Muscle of leg (tissue), 9 donors: ENCODE data around the gene PSMC3. TPM values are rescaled to one million over a fixed set of nuclear protein-coding genes. Genes with fewer than 3 reads are reported as not detected.

Experiments used
- polyA plus RNA-seq, 8 donors: library from polyadenylated mRNA; unstranded; fragments of 120-200 nt; gene quantifications; one replicate each; pipeline versions ENCODE4 v1.2.1 to v1.2.3, GENCODE V29; 2013; ENCODE audit warnings: inconsistent platforms in 1 of 8, low replicate concordance in 1 of 8; ENCODE audit not compliant: insufficient read length in 8 of 8, insufficient read depth in 1 of 8
- total RNA-seq: library from RNA; stranded (reverse); fragments of 120-200 nt; gene quantifications from one replicate; pipeline ENCODE4 v1.2.4, GENCODE V29; 2013

PSMC3 gene
- total and polyA plus RNA-seq, 9 donors = 99.1 to 159 (median 136) TPM

Other genes starting within 250 kb of the PSMC3 start
- 90.2 TPM for gene ARFGAP2, start 249.6 kb downstream of the PSMC3 start, total RNA-seq
- gene ARFGAP2, start 249.6 kb downstream of the PSMC3 start, polyA plus RNA-seq = 10 to 100 TPM; 59.8 to 91.0 (median 72.3) TPM
- gene PACSIN3, start 240.0 kb downstream of the PSMC3 start, total RNA-seq = 215 TPM
- gene PACSIN3, start 240.0 kb downstream of the PSMC3 start, polyA plus RNA-seq = 100 to 1,000 TPM; 123 to 239 (median 203) TPM
- 11.9 TPM for gene DDB2, start 211.5 kb downstream of the PSMC3 start, total RNA-seq
- 10 to 100 TPM in 7 of 8 donors, 1 to 10 TPM in 1; 9.7 to 15.1 (median 12.1) TPM for gene DDB2, start 211.5 kb downstream of the PSMC3 start, polyA plus RNA-seq
- 15.6 TPM for gene ACP2, start 177.6 kb downstream of the PSMC3 start, total RNA-seq
- gene ACP2, start 177.6 kb downstream of the PSMC3 start, polyA plus RNA-seq = 10 to 100 TPM; 19.3 to 31.8 (median 28.4) TPM
- 18.8 TPM for gene NR1H3, start 168.4 kb downstream of the PSMC3 start, total RNA-seq
- 10 to 100 TPM; 12.9 to 26.2 (median 15.1) TPM for gene NR1H3, start 168.4 kb downstream of the PSMC3 start, polyA plus RNA-seq
- 16.7 TPM for gene MADD, start 156.3 kb downstream of the PSMC3 start, total RNA-seq
- 10 to 100 TPM; 25.0 to 34.3 (median 31.0) TPM for gene MADD, start 156.3 kb downstream of the PSMC3 start, polyA plus RNA-seq
- gene MYBPC3, start 73.7 kb downstream of the PSMC3 start, total RNA-seq = 0.13 TPM
- 1 to 10 TPM in 1 of 8 donors, under 1 TPM in 7; 0.06 to 1.1 (median 0.30) TPM for gene MYBPC3, start 73.7 kb downstream of the PSMC3 start, polyA plus RNA-seq
- gene SPI1, start 47.9 kb downstream of the PSMC3 start, total RNA-seq = 3.6 TPM
- gene SPI1, start 47.9 kb downstream of the PSMC3 start, polyA plus RNA-seq = 1 to 10 TPM; 5.6 to 8.2 (median 6.0) TPM
- 37.7 TPM for gene SLC39A13, start 17.8 kb downstream of the PSMC3 start, total RNA-seq
- gene SLC39A13, start 17.8 kb downstream of the PSMC3 start, polyA plus RNA-seq = 10 to 100 TPM; 36.2 to 46.5 (median 42.5) TPM
- 57.9 TPM for gene RAPSN, start 22.7 kb upstream of the PSMC3 start, total RNA-seq
- 100 to 1,000 TPM in 3 of 8 donors, 10 to 100 TPM in 5; 89.9 to 113 (median 99.4) TPM for gene RAPSN, start 22.7 kb upstream of the PSMC3 start, polyA plus RNA-seq
- gene CELF1, start 126.7 kb upstream of the PSMC3 start, total RNA-seq = 58.0 TPM
- gene CELF1, start 126.7 kb upstream of the PSMC3 start, polyA plus RNA-seq = 10 to 100 TPM; 46.9 to 74.3 (median 60.7) TPM
- 36.1 TPM for gene PTPMT1, start 139.2 kb upstream of the PSMC3 start, total RNA-seq
- 10 to 100 TPM; 26.0 to 31.2 (median 28.3) TPM for gene PTPMT1, start 139.2 kb upstream of the PSMC3 start, polyA plus RNA-seq
- gene KBTBD4, start 152.5 kb upstream of the PSMC3 start, total RNA-seq = 16.0 TPM
- 10 to 100 TPM; 11.8 to 16.5 (median 15.1) TPM for gene KBTBD4, start 152.5 kb upstream of the PSMC3 start, polyA plus RNA-seq
- gene NDUFS3, start 152.6 kb upstream of the PSMC3 start, total RNA-seq = 97.4 TPM
- 100 to 1,000 TPM in 2 of 8 donors, 10 to 100 TPM in 6; 90.9 to 103 (median 96.0) TPM for gene NDUFS3, start 152.6 kb upstream of the PSMC3 start, polyA plus RNA-seq
- 2.9 TPM for gene FAM180B, start 160.2 kb upstream of the PSMC3 start, total RNA-seq
- 1 to 10 TPM; 1.9 to 5.7 (median 3.8) TPM for gene FAM180B, start 160.2 kb upstream of the PSMC3 start, polyA plus RNA-seq
- 11.3 TPM for gene C1QTNF4, start 168.0 kb upstream of the PSMC3 start, total RNA-seq
- gene C1QTNF4, start 168.0 kb upstream of the PSMC3 start, polyA plus RNA-seq = 10 to 100 TPM in 5 of 8 donors, 1 to 10 TPM in 3; 8.4 to 16.8 (median 10.2) TPM
- gene MTCH2, start 216.1 kb upstream of the PSMC3 start, total RNA-seq = 51.1 TPM
- 10 to 100 TPM; 67.6 to 83.9 (median 71.7) TPM for gene MTCH2, start 216.1 kb upstream of the PSMC3 start, polyA plus RNA-seq